Osteoblast (primary cell): Measurements from ENCODE around the gene HIGD2B. TPM values are rescaled to one million over a fixed set of nuclear protein-coding genes. Genes with fewer than 3 reads are reported as not detected.
"Not testable (repeated sequence)": the region's sequence is repeated elsewhere in the genome, so short reads cannot be mapped to it uniquely, and the experiment has no call there.

Source experiments
- DNase-seq: peaks from one replicate; pipeline ENCODE4 v3.0.0; 2011; ENCODE audit warnings: low spot score, mixed read lengths; ENCODE audit not compliant: insufficient read length; ENCODE audit errors: missing footprints
- H2AFZ ChIP-seq: 2 replicates; pipeline ENCODE4 v1.6.0; 2011; ENCODE audit warnings: mild to moderate bottlenecking, low read length
- H3K27ac ChIP-seq: 2 replicates; pipeline ENCODE4 v1.5.1; 2011; ENCODE audit warnings: mild to moderate bottlenecking, low read depth, low read length, moderate library complexity
- H3K27me3 ChIP-seq: 2 replicates; pipeline ENCODE4 v1.6.0; 2012; ENCODE audit warnings: mild to moderate bottlenecking, control low read depth, inconsistent platforms, low read length, moderate library complexity; ENCODE audit not compliant: insufficient read depth
- H3K36me3 ChIP-seq: 2 replicates; pipeline ENCODE4 v1.5.1; 2011; ENCODE audit warnings: mild to moderate bottlenecking, low read length, control low read depth, moderate library complexity; ENCODE audit not compliant: insufficient read depth
- H3K4me1 ChIP-seq: 2 replicates; pipeline ENCODE4 v1.5.1; 2011; ENCODE audit warnings: mild to moderate bottlenecking, low read length, control low read depth, moderate library complexity; ENCODE audit not compliant: insufficient read depth
- H3K4me2 ChIP-seq: 2 replicates; pipeline ENCODE4 v1.6.0; 2011; ENCODE audit warnings: mild to moderate bottlenecking, low read length; ENCODE audit not compliant: insufficient read depth
- H3K4me3 ChIP-seq: fragments of 200-600 bp; sonication (generic); 3 replicates; pipeline ENCODE4 v1.5.1; 2012; ENCODE audit warnings: mild to moderate bottlenecking, low read length, inconsistent platforms; ENCODE audit not compliant: insufficient read depth
- H3K79me2 ChIP-seq: 2 replicates; pipeline ENCODE4 v1.6.0; 2012; ENCODE audit warnings: mild to moderate bottlenecking, low read length, control low read depth, inconsistent platforms; ENCODE audit not compliant: insufficient read depth
- H3K9me3 ChIP-seq: 2 replicates; pipeline ENCODE4 v1.5.1; 2011; ENCODE audit warnings: low read depth, low read length, control low read depth
- H4K20me1 ChIP-seq: 2 replicates; pipeline ENCODE4 v1.6.0; 2012; ENCODE audit warnings: mild to moderate bottlenecking, low read length, control low read depth; ENCODE audit not compliant: insufficient read depth
- total RNA-seq: library from RNA; depleted of rRNA; stranded (reverse); fragments of >200 nt; gene quantifications from 2 replicates; pipeline ENCODE4 v1.2.3, GENCODE V29; 2012
- TF ChIP-seq, protein P1 (sequence below): IDR thresholded peaks from 2 replicates; pipeline ENCODE4 v1.5.1; 2011; ENCODE audit warnings: mild to moderate bottlenecking, low read depth, low read length, moderate library complexity; ENCODE audit errors: extremely low read depth

HIGD2B gene
- total RNA-seq, 1 donor = not detected

DNA sequence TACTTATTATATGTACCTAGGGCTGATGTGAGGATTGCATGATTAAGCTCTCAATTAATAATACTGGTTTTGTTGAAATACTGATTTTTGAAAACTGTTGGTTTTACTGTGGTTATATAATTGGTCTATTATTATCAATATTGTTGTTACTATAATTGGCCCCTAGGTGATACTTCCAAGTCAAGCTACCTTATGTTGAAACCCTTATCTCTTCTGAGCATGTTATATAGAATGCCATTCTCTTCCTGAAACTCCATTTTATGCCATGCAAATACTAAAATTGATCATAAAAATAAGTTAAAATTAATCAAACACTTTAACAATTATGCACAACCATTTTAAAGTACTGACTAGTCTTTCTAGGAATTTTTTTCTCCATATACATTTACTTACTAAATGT is 46.1 kb upstream of the HIGD2B start:
- Histone ChIP-seq H3K4me1 (no peaks in the 10 kb centered on the region), H3K27me3 (no peaks in the 10 kb centered on the region), H3K36me3 (peaks cover 24% of the 10 kb centered on the region), H4K20me1 (no peaks in the 10 kb centered on the region), H2AFZ (no peak overlapping the region), H3K79me2 (no peaks in the 10 kb centered on the region), H3K4me3 (no peak overlapping the region), H3K9me3 (no peaks in the 10 kb centered on the region), H3K4me2 (no peak overlapping the region), H3K27ac (no peak overlapping the region)
- TF ChIP-seq, protein P1, sequence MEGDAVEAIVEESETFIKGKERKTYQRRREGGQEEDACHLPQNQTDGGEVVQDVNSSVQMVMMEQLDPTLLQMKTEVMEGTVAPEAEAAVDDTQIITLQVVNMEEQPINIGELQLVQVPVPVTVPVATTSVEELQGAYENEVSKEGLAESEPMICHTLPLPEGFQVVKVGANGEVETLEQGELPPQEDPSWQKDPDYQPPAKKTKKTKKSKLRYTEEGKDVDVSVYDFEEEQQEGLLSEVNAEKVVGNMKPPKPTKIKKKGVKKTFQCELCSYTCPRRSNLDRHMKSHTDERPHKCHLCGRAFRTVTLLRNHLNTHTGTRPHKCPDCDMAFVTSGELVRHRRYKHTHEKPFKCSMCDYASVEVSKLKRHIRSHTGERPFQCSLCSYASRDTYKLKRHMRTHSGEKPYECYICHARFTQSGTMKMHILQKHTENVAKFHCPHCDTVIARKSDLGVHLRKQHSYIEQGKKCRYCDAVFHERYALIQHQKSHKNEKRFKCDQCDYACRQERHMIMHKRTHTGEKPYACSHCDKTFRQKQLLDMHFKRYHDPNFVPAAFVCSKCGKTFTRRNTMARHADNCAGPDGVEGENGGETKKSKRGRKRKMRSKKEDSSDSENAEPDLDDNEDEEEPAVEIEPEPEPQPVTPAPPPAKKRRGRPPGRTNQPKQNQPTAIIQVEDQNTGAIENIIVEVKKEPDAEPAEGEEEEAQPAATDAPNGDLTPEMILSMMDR = no peak
- no peak for DNase-seq

DNA sequence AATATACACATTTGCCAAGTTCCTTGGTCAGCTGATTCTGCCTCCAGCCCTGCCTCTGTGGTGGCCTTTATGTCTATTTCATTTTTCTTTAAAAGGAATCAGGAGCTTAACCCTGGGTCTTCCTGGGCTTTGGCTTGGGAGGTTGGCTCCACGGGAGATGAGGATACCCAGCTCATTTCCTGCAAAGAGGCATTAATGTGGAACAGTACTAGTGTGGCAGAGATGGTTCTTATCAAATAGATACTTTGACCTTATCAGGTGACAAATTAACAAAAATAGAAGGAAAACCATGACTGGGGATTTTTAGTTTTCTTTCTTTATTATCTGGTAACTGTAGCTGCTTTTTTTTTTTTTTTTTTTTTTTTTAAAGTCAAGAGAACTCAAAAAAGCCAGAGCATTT is 42.8 kb upstream of the HIGD2B start:
- H3K79me2 ChIP-seq = no peaks in the 10 kb centered on the region

DNA sequence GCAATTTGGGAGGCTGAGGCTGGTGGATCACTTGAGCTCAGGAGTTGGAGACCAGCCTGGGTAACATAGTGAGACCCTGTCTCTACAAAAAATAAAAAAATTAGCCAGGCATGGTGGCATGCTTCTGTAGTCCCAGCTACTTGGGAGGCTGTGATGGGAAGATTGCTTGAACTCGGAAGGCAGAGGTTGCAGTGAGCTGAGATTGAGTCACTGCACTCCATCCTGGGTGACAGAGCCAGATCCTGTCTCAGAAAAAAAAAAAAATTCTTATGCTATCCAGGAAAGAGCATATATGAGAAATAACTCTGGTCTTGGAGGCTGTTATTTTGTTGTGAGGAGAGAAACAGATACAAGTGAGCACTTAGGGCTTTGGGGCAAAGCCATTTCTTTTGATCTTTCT is 42.3 kb upstream of the HIGD2B start:
- H2AFZ ChIP-seq, H4K20me1 ChIP-seq, H3K27me3 ChIP-seq, DNase-seq, H3K27ac ChIP-seq, H3K36me3 ChIP-seq, H3K4me2 ChIP-seq, H3K4me3 ChIP-seq, H3K9me3 ChIP-seq, H3K79me2 ChIP-seq, H3K4me1 ChIP-seq: not testable (repeated sequence)

More for the DNA sequence above, 42.8 kb upstream of the HIGD2B start:
- Histone ChIP-seq H3K4me1 (no peaks in the 10 kb centered on the region), H3K4me2 (no peak overlapping the region), H2AFZ (no peak overlapping the region), H3K9me3 (no peaks in the 10 kb centered on the region), H4K20me1 (no peaks in the 10 kb centered on the region), H3K27ac (no peak overlapping the region), H3K36me3 (peaks cover 6% of the 10 kb centered on the region), H3K4me3 (no peak overlapping the region), H3K27me3 (no peaks in the 10 kb centered on the region)
- peak; percentile 46 for DNase-seq
- TF ChIP-seq, protein P1 = no peak

DNA sequence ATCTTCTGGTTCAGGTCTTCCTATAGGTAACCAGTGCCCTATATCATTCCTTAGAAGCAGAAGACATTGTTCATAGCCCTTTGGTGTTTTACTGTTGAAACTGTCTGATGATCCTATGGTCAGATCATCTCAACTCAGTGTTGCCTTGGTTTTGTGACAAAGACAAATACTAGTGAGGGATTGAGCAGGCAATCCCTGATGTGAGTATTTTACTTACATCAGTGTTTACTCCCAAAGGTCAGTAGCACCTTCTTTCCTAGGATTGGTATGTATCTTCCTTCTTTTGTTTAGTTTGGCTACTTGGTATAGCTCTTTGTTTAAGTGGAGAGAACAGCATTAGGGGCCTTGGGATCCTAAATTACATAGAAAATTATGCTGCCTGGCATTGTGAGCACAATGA is 41.2 kb upstream of the HIGD2B start:
- no peaks in the 10 kb centered on the region for H3K79me2 ChIP-seq
- H4K20me1 ChIP-seq = peaks cover 2% of the 10 kb centered on the region
- H3K4me3 ChIP-seq = no peak overlapping the region
- H3K9me3 ChIP-seq = no peaks in the 10 kb centered on the region
- no peak overlapping the region for H3K4me2 ChIP-seq
- TF ChIP-seq, protein P1 = no peak
- no peak overlapping the region for H3K27ac ChIP-seq
- H3K36me3 ChIP-seq = peaks cover 3% of the 10 kb centered on the region
- no peaks in the 10 kb centered on the region for H3K27me3 ChIP-seq
- no peaks in the 10 kb centered on the region for H3K4me1 ChIP-seq
- H2AFZ ChIP-seq = no peak overlapping the region
- no peak for DNase-seq

DNA sequence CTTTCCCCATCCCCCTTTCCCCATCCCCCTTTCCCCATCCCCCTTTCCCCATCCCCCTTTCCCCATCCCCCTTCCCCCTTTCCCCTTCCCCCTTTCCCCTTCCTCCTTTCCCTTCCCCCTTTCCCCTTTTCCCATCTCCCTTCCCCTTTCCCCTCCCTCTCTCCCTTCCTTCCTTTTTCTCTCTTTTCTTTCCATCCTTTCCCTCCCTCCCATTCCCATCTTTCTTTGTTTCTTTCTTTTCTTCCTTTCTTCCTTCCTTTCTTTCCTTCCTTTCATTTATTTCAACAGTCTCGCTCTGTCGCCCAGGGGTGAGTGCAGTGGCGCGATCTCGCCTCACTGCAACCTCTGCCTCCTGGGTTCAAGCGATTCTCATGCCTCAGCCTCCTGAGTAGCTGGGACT is 39.9 kb upstream of the HIGD2B start:
- H4K20me1 ChIP-seq, DNase-seq: not testable (repeated sequence)

More for the DNA sequence above, 39.9 kb upstream of the HIGD2B start:
- H3K4me2 ChIP-seq, H3K27ac ChIP-seq, H3K79me2 ChIP-seq, H3K4me1 ChIP-seq, H3K27me3 ChIP-seq, H2AFZ ChIP-seq, H3K4me3 ChIP-seq, H3K36me3 ChIP-seq, H3K9me3 ChIP-seq: not testable (repeated sequence)
